GM12892 (cell line): Measurements from ENCODE around the gene ATXN1.

ENCODE experiments used
- POLR2A ChIP-seq: IDR thresholded peaks from 2 replicates; pipeline ENCODE4 v1.6.1; 2011; ENCODE audit warnings: low read depth, low read length, control low read depth
- POLR2AphosphoS5 ChIP-seq: IDR thresholded peaks from 2 replicates; pipeline ENCODE4 v1.6.1; 2011; ENCODE audit warnings: low read depth, low read length, control low read depth
- TAF1 ChIP-seq: IDR thresholded peaks from 2 replicates; pipeline ENCODE4 v1.6.1; 2011; ENCODE audit warnings: low read depth, mild to moderate bottlenecking, control low read depth, low read length, borderline replicate concordance

DNA sequence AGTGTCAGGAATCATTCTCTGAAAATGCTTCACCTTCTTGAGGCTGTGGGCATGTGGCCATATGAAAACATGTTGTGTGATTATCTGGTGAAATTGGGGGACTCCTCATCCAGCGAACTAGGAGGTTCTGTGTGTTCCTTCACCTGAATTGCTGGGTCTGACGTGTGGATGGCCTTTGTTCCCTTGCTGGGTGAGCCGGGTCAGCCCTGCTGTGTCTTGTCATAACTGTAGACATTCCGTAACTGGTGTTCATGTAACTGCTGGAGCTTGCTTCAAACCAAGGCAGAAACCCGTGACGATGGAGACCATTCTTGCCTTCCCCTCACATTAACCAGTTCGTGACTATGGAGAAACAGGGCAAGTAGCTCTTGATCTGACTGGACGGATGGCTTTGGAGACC, 399.4 kb downstream of the ATXN1 start:
- TF ChIP-seq POLR2AphosphoS5 (no peak), TAF1 (no peak), POLR2A (no peak)
